ENCODE measurements around the gene ART4. TPM values are rescaled to one million over a fixed set of nuclear protein-coding genes. Genes with fewer than 3 reads are reported as not detected.

The ART4 gene
- total RNA-seq, 1 donor from 2014 or later, result not detected

DNA sequence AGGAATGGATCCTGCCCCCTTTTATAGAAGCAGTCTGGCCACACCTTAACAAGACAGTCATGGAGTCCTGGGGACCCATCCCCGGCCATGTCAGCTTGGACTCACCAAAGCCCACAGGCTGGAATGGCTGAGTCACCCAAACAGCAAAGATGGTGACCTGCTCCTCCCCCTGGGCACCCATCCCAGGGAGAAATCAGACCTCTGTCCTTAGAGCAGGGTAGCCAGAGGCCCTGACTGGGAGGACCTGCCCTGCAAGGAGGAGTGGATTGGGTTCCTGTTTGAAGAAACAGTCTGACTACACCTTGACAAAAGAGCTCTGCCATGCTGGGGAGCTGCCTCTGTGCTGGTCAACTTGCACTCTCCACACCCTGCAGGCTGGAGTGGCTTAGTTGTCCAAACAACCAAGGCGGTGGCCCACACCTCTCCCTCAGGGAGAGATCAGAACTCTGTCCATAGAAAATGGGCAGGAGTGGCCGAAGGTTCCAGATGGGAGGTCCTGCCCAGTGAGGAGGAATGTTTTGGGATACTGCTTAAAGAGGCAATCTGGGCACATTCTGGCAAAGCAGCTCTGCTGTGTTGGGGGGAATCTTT is 25.7 kb upstream of the ART4 start:
- DNase-seq (ENCODE audit: low spot score), result no peak
- no peaks in the 10 kb centered on the region for H3K27me3 ChIP-seq
- Mint-ChIP-seq H3K36me3 (no peaks in the 10 kb centered on the region), H3K4me1 (no peaks in the 10 kb centered on the region), H3K27ac (no peak overlapping the region), H3K27me3 (ENCODE audit: insufficient read depth, low read depth) (no peaks in the 10 kb centered on the region), H3K4me3 (no peak overlapping the region), H3K9me3 (peaks cover 12% of the 10 kb centered on the region)
- H3K79me2 ChIP-seq (ENCODE audit: low read depth), result no peaks in the 10 kb centered on the region
- no peak overlapping the region for H3K9ac ChIP-seq
- H2AFZ ChIP-seq (replicated peaks), result no peak overlapping the region
- TF ChIP-seq, protein P1, sequence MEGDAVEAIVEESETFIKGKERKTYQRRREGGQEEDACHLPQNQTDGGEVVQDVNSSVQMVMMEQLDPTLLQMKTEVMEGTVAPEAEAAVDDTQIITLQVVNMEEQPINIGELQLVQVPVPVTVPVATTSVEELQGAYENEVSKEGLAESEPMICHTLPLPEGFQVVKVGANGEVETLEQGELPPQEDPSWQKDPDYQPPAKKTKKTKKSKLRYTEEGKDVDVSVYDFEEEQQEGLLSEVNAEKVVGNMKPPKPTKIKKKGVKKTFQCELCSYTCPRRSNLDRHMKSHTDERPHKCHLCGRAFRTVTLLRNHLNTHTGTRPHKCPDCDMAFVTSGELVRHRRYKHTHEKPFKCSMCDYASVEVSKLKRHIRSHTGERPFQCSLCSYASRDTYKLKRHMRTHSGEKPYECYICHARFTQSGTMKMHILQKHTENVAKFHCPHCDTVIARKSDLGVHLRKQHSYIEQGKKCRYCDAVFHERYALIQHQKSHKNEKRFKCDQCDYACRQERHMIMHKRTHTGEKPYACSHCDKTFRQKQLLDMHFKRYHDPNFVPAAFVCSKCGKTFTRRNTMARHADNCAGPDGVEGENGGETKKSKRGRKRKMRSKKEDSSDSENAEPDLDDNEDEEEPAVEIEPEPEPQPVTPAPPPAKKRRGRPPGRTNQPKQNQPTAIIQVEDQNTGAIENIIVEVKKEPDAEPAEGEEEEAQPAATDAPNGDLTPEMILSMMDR (IDR thresholded peaks at IDR 0.05), result no peak
- TF ChIP-seq EZH2phosphoT487 (IDR thresholded peaks at IDR 0.05), result no peak
- TF ChIP-seq EZH2 (IDR thresholded peaks at IDR 0.05), result no peak
- no peaks in the 10 kb centered on the region for H3F3A ChIP-seq (ENCODE audit: low read depth)
- H3K4me3 ChIP-seq, result no peak overlapping the region
- H3K4me2 ChIP-seq, result no peak overlapping the region
- H3K4me1 ChIP-seq, result no peaks in the 10 kb centered on the region
- H3K36me3 ChIP-seq, result no peaks in the 10 kb centered on the region
- no peak overlapping the region for H3K27ac ChIP-seq
- no peaks in the 10 kb centered on the region for H3K9me3 ChIP-seq (ENCODE audit: low read depth)
- no peaks in the 10 kb centered on the region for H4K20me1 ChIP-seq (ENCODE audit: low read depth)

DNA sequence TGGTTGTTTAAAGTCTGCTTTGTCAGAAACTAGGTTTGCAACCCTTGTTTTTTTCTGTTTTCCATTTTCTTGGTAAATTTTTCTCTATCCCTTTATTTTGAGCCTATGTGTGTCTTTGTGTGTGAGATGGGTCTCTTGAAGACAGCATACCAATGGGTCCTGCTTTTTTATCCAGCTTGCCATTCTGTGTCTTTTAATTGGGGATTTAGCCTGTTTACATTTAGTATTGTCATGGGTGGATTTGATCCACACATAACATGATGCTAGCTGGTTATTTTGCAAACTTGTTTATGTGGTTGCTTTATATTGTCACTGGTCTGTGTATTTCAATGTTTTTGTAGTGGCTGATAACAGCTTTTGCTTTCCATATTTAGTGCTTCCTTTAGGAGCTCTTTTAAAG is 17.2 kb upstream of the ART4 start:
- TF ChIP-seq EZH2phosphoT487 (IDR thresholded peaks at IDR 0.05), result no peak
- TF ChIP-seq, protein P1 (IDR thresholded peaks at IDR 0.05), result no peak
- no peak for TF ChIP-seq EZH2 (IDR thresholded peaks at IDR 0.05)
- Histone ChIP-seq H3K79me2 (ENCODE audit: low read depth) (no peaks in the 10 kb centered on the region), H3K9me3 (ENCODE audit: low read depth) (no peaks in the 10 kb centered on the region), H3K4me3 (no peak overlapping the region), H4K20me1 (ENCODE audit: low read depth) (no peaks in the 10 kb centered on the region), H3K4me2 (no peak overlapping the region), H3K36me3 (no peaks in the 10 kb centered on the region), H3K27ac (no peak overlapping the region), H3K27me3 (no peaks in the 10 kb centered on the region), H2AFZ (replicated peaks) (no peak overlapping the region), H3K9ac (no peak overlapping the region), H3F3A (ENCODE audit: low read depth) (no peaks in the 10 kb centered on the region), H3K4me1 (no peaks in the 10 kb centered on the region)
- peaks cover 6% of the 10 kb centered on the region for H3K27me3 Mint-ChIP-seq (ENCODE audit: insufficient read depth, low read depth)
- peaks cover 42% of the 10 kb centered on the region for H3K9me3 Mint-ChIP-seq
- H3K36me3 Mint-ChIP-seq, result peaks cover 1% of the 10 kb centered on the region
- H3K27ac Mint-ChIP-seq, result no peak overlapping the region
- H3K4me3 Mint-ChIP-seq, result no peak overlapping the region
- no peak for DNase-seq (ENCODE audit: low spot score)
- H3K4me1 Mint-ChIP-seq, result no peaks in the 10 kb centered on the region

DNA sequence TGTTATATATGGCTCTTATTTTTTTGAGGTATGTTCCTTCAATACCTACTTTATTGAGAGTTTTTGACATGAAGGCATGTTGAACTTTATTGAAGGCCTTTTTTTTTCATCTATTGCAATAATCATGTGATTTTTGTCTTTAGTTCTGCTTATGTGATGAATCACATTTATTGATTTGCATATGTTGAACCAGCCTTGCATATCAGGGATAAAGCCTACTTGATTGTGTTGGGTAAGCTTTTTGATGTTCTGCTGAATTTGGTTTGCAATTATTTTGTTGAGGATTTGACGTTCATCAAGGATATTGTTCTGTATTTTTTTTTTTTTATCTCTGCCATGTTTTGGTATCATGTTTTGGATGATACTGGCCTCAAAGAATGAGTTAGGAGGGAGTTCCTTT is 15.2 kb upstream of the ART4 start:
- no peak for TF ChIP-seq EZH2 (IDR thresholded peaks at IDR 0.05)
- TF ChIP-seq, protein P1 (IDR thresholded peaks at IDR 0.05), result no peak
- TF ChIP-seq EZH2phosphoT487 (IDR thresholded peaks at IDR 0.05), result no peak
- peaks cover 1% of the 10 kb centered on the region for H3K36me3 Mint-ChIP-seq
- H3F3A ChIP-seq (ENCODE audit: low read depth), result no peaks in the 10 kb centered on the region
- DNase-seq (ENCODE audit: low spot score), result no peak
- H3K4me3 Mint-ChIP-seq, result no peak overlapping the region
- no peaks in the 10 kb centered on the region for H4K20me1 ChIP-seq (ENCODE audit: low read depth)
- peaks cover 8% of the 10 kb centered on the region for H3K4me1 Mint-ChIP-seq
- no peak overlapping the region for H3K27ac ChIP-seq
- no peak overlapping the region for H2AFZ ChIP-seq (replicated peaks)
- H3K27me3 Mint-ChIP-seq (ENCODE audit: insufficient read depth, low read depth), result peaks cover 3% of the 10 kb centered on the region
- no peak overlapping the region for H3K4me3 ChIP-seq
- no peak overlapping the region for H3K4me2 ChIP-seq
- no peaks in the 10 kb centered on the region for H3K27me3 ChIP-seq
- no peak overlapping the region for H3K9ac ChIP-seq
- H3K27ac Mint-ChIP-seq, result no peak overlapping the region
- peaks cover 42% of the 10 kb centered on the region for H3K9me3 Mint-ChIP-seq
- H3K4me1 ChIP-seq, result no peaks in the 10 kb centered on the region
- H3K9me3 ChIP-seq (ENCODE audit: low read depth), result no peaks in the 10 kb centered on the region
- no peaks in the 10 kb centered on the region for H3K36me3 ChIP-seq
- no peaks in the 10 kb centered on the region for H3K79me2 ChIP-seq (ENCODE audit: low read depth)

Data from neural progenitor cell (in vitro differentiated cells).